Effector CD4-positive, alpha-beta T cell (primary cell): Measurements from ENCODE around the gene ADM2.
A peak's percentile ranks its signal among the peaks of the same experiment; 100 is the strongest.
"Not testable (repeated sequence)": the region's sequence is repeated elsewhere in the genome, so short reads cannot be mapped to it uniquely, and the experiment has no call there.

Experiments
- DNase-seq: peaks from one replicate; pipeline ENCODE4 v3.0.0-alpha.2; 2020

ADM2 gene

GRCh38 chr22:50506611-50507420 is 25.5 kb downstream of the ADM2 start:
- no peak for DNase-seq

GRCh38 chr22:50507421-50507990 is 26.2 kb downstream of the ADM2 start, which contains the start of gene LMF2:
LMF2 (minus strand) TSS chr22:50507702; CDS start chr22:50507675, 27 bp downstream.
- peak; percentile 88 for DNase-seq

- DNase-seq: peak; percentile 98
These were observed 26.9 kb downstream of the ADM2 start, which contains the start of gene NCAPH2 for GRCh38 chr22:50507991-50508884. NCAPH2 (plus strand) TSS chr22:50508224; CDS start chr22:50508338, 114 bp downstream.

- DNase-seq: no peak
These were observed 27.6 kb downstream of the ADM2 start for GRCh38 chr22:50508897-50509296.

- no peak for DNase-seq
These were observed 31.8 kb downstream of the ADM2 start for GRCh38 chr22:50513175-50513574.

- DNase-seq: no peak
These were observed 34.7 kb downstream of the ADM2 start for GRCh38 chr22:50516068-50516467.

- DNase-seq: no peak
These were observed 35.5 kb downstream of the ADM2 start for GRCh38 chr22:50516891-50517290.

- no peak for DNase-seq
These were observed 36.3 kb downstream of the ADM2 start for GRCh38 chr22:50517495-50518260.

- DNase-seq: no peak
These were observed 37.3 kb downstream of the ADM2 start for GRCh38 chr22:50518606-50519005.

- no peak for DNase-seq
These were observed 37.8 kb downstream of the ADM2 start for GRCh38 chr22:50519151-50519550.

- not testable (repeated sequence) for DNase-seq
These were observed 38.8 kb downstream of the ADM2 start for GRCh38 chr22:50520184-50520583.

- no peak for DNase-seq
These were observed 39.6 kb downstream of the ADM2 start for GRCh38 chr22:50520826-50521453.

- no peak for DNase-seq
These were observed 40.4 kb downstream of the ADM2 start for GRCh38 chr22:50521710-50522109.

GRCh38 chr22:50522208-50522805 is 41.0 kb downstream of the ADM2 start:
- DNase-seq: no peak

GRCh38 chr22:50522806-50523438 is 41.6 kb downstream of the ADM2 start:
- no peak for DNase-seq

- DNase-seq: no peak
These were observed 42.1 kb downstream of the ADM2 start for GRCh38 chr22:50523458-50523805.

GRCh38 chr22:50523806-50524675 is 42.7 kb downstream of the ADM2 start:
- no peak for DNase-seq

GRCh38 chr22:50524676-50525103 is 43.3 kb downstream of the ADM2 start:
- DNase-seq: no peak

GRCh38 chr22:50525104-50525857 is 43.9 kb downstream of the ADM2 start, which contains the start of gene SCO2:
SCO2 (minus strand) TSS chr22:50525598; CDS start chr22:50524411, 1,187 bp downstream.
- peak; percentile 96 for DNase-seq
